Activated T-cell treated with anti-CD3 and anti-CD28 coated beads for 48 hours (primary cell): ENCODE measurements around the gene ALX4.

Experiments used
- DNase-seq: peaks from one replicate; pipeline ENCODE4 v3.0.0-alpha.2; 2020; ENCODE audit warnings: low read depth

Gene ALX4

DNA sequence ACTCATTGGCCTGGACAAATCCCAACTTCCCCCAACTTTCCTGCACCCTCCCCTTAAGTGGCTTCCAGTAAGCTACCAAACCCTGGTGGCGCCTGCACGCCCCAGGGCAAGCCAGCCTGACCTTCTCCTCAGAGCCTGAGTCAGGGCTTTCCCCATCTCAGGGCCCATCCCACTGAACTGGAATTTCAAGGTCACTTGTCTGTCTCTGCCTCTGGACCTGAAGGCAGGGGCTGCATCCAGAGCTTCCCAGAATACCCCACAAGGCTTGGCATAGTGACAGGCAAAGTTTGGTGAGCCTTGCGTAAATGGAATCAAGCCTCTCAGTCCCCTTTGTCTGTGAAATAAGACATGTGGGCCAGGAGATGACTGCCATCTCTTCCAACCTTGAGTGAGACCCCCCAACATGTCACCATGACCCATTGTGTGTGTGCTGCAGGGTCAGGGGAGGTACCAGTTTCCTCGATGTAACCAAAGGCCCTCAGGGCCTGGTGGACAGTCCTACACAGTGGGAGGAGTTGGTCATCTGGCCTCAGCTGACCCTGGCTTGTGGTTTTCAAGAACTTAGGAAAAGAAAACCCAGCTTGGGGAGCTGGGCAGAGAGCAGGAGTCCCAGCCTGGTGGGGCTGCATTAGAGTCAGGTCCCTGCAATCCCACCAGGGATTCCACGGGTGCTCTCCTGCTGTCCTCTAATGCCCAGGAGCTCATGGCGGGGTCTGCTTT is 8.9 kb downstream of the ALX4 start:
- DNase-seq = no peak

DNA sequence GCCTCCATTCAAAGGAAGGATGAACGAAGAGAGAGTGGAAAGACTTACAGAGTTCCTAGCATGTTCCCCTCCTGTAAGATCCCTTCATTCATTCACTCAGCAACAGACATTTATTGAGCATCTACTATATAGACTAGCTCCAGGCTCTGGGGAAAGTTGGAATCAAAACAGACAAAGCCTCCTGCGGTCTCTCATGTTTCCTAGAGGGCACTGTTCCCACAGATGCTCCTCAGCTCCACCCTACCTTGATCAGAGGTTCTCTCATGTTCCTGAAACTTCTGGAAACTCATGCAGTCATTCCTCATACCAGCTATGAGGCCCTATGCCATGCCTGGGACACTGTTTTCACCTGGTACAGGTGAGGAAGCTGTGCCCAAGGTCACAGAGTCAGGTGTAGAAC is 11.1 kb downstream of the ALX4 start:
- DNase-seq = no peak

DNA sequence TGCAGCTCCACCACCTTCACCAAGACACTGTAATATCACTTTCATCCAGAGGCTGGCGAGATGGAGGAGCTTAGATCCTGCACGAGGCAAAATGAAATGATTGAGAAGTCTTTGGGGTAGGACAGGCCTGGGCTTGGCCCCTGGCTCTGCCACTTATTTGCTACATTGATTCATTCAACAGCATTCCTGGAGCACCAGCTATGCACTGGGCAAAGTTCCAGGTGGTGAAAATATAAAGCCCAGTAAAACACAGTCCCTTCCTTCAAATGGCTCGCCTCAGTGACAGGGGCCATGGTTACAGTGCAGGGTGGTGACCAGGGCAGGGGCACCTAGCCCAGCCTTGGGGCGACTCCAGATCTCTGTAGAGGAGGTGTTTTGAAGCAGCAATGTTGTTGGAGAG is 19.7 kb downstream of the ALX4 start:
- no peak for DNase-seq

GRCh38 chr11:44288133-44288526 is 21.8 kb downstream of the ALX4 start:
- no peak for DNase-seq

DNA sequence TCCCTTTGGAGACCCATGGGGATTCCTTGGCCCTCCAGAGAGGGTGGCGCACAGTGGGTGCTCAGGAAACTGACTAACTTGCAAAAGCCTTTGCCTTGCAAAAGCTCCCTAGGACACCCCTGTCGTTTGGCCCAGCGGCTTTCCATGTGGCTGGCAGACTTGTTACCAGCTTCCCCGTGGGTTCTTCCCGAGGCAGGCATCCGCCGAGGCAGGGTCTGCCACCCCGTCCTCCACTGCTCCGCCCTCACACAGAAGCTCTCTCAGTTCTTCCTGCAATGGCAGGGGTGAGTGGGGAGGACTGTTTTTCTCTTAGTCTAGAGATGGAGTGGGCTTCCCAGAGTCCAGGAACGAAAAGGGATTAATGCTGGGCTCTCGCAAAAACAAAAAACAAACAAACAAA is 23.0 kb downstream of the ALX4 start:
- DNase-seq = no peak

DNA sequence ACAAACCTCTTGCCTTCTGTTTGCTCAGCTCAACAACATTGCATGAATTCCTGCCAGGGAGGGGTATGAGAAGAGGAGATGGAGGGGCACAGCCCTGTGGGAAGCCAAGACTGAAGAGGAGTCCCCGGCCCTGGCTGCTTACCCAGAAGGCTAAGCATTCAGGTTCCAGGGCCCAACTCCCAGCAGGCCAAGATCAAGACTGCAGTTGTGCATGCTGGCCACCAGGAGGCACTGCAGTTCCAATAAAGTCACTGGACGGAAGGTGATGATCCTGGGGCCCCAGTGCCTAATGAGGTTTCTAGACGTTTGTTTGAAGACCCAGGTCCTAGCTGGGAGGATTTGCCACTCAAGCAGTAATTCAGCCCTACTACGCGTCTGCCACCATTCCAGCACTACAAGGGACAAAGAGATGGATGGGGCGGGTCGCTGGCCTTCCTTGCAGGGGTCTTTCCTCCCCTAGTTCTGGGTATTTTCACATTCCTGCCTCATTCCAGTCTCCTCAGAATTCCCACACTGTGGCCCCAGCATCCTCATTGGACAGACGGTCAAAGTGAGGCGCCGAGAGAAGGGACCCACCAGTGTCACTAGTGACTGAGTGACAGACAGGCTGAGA is 23.6 kb downstream of the ALX4 start:
- DNase-seq = peak; percentile 58

- DNase-seq = no peak
Measured at GRCh38 chr11:44285756-44286155, 24.2 kb downstream of the ALX4 start.

DNA sequence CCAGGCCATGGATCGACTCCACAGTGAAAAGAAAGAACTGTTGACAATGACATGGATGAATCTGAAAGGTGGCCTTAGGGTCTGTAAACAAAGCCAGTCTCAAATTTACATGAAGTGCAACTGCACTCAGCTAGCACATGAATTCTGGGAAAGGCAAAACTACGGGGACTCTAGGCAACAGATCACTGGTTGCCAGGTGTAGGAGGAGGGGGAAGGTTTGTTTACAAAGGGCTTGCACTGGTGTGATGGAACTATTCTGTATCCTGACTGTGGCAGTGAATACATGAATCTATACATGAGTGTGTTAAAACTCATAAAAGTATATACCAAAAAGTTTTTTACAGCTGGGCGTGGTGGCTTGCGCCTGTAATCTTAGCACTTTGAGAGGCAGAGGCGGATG is 27.3 kb downstream of the ALX4 start:
- no peak for DNase-seq

- no peak for DNase-seq
Measured at GRCh38 chr11:44281151-44281550, 28.8 kb downstream of the ALX4 start.

DNA sequence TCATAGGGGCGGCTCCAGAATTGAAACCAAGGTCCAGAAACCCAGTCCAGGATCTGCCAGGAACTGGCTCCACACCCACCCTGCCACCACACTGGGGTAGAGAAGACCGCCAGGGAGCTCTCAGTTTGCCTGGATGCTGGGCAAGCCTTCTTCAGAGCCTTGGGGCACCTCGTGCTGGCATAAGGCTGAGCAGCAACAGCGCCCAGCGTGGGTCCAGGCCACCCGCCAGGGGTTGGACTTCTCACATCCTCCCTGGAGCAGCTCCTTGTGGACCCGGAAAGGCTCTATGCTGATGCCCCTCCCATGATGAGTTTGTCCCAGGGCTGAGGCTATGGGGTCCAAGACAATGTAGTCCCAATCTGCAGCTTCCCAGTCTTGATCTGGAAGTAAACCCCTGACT is 29.7 kb downstream of the ALX4 start:
- DNase-seq = no peak

DNA sequence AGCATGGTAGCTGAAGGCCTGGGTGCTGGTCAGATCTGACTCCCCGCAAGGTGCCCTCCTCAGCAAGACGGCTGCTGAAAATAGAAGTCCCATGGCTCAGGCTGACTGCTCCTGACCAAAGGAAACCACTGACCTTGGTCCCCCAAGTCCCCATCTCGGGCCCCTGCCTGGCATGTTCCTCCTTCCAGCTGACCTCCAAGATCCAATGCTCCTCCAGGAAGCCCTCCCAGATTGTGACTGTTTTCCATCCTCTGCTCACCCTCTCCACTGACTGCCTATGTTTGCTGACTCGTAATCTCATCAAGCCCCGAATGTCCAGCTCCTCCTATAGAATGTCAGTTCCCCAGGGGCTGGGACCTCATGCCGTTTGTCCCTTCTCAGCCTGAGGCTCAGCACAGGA is 30.5 kb downstream of the ALX4 start:
- DNase-seq = no peak

- no peak for DNase-seq
Measured at GRCh38 chr11:44277196-44278090, 32.5 kb downstream of the ALX4 start.

- DNase-seq = no peak
Measured at GRCh38 chr11:44275961-44276550, 33.9 kb downstream of the ALX4 start.

DNA sequence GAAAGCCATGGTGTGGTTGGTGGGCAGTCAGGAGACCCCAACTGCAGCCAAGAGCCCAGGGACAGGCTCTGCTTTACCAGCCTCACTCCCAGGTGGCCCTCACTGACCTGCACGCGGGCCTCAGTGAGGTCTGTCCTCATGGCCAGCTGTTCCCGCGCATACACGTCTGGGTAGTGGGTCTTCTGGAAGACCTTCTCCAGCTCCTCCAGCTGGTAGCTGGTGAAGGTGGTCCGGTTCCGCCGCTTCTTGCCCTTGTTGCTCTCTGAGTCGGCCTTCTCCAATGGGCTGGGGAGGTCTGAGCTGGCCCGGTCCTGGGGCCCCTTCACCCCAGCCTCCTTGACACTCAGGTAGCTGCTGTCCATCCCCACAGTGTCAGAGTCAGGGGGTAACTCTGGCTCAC is 34.7 kb downstream of the ALX4 start:
- no peak for DNase-seq

DNA sequence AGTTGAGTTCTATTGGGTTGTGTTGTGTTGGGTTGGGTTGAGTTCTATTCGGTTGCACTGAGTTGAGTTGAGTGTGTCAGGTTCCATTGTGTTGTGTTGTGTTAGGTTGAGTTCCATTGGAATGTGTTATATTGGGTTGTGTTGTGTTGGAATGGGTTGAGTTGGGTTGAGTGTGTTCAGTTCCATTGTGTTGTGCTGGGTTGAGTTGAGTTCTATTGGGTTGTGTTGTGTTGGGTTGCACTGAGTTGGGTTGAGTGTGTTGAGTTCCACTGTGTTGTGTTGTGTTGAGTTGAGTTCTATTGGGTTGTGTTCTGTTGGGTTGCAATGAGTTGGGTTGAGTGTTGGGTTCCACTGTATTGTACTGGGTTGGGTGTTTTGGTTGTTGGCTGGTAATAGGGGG is 35.5 kb downstream of the ALX4 start:
- no peak for DNase-seq

- DNase-seq = no peak
Measured at GRCh38 chr11:44271286-44271685, 38.7 kb downstream of the ALX4 start.

DNA sequence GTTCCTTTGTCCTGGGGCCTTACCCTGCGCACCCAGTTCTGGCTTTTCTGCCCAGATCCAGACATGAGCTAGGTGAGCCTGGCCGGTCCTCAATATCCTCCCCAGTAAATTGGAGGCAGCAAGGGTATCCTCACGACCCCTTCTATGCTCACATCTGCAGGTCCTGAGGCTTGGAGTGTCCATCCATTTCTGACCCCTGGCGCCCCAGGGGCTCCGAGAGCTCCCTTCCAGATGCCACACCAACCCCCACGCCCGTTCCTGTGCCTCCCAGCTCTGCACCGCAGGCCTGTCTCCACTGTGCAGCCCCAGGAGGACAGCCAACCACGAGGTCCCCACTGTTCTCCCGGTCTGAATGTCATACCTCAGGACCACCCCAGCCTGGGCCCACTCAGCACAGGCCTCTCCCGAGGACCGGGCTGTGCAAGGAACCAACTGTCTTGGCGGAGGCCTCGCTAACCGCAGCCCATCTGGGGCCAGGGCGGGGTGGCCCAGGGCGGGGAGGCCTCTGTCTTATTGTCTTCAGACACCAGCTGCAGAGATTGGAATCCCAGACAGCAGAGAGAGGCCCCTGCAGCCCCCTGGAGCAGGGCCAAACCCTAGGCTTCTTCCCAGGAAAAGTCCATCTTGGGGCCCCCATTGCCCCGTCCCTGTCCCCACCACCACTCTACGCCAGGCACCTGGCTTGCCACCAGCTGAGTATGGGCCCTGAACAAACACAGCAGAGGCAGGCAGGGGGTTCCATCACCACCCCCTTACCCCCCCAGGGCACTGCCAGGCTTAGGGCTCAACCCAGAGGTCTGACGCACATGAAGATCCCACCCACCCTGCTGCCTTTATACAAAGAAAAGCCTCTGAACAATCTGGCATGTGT is 39.3 kb downstream of the ALX4 start:
- no peak for DNase-seq

DNA sequence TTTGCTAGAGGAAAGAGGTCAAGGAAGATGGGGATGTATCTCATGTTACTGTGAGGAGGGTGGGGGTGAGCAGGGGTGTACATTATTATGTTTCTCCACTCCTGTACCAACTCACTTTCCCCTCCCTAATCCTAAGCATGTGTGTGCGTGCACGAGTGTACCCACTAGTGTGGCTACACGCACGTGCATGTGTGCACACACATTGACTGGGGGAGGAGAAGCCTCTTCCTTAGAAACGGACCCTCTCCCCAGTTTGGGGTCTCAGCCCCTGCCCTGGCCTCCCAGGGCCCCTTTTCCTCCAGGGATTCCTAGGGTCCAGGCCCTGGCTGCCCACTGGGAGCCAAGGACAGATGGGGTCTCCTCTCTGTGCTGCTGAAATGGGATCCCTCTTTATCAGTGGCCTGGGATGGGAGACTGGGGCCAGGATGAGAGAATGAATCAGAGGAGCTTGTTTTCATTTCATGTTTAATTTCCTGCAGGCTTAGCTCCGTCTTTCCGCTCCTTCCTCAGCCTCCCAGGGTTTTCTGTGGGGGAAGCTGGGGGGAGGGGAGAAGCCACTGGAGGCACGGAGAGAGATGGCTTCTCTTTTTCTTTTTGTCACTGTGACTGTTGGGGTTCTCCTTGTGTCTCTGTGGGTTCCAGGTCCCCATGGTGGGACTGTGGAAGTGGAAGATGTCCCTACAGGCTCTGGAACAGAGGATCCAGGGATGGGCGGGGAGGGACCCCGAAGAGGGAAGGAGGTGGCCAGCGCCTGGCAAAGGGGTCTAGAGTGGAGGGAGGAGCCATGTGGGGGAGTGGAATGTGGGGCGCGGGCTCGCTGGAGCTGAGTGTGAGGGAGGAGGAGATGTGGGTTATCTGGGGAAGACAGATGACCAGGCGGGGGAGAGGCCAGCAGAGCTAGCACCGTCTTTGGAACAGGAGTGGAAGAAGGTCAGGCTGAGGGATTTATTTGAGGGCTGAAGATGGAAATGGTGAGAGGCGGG is 40.3 kb downstream of the ALX4 start:
- no peak for DNase-seq

DNA sequence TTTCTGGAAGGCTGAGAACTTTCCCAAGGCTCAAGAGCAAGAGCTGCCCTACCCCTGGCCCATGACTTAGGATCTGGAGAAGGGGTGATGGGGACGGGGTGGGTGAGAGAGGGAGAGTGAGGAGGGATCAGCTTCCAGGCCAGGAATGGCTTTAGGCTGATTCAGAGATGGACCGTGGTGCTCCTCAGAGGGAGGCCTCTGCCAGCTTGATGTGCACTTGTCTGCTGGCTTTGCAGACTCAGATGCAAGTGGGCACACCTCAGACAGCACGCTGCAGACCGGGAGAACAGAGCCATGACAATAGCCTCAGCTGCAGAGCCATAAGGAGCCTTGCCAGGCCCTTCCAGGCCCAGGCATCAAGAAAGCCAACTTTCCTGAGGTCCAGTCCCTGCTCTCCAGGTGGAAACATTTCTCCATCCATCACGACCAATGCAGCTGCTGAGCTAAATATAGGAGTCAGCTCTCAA is 41.3 kb downstream of the ALX4 start:
- DNase-seq = no peak
